Memory B cell (primary cell): ENCODE results near the gene UBA52.
A peak's percentile ranks its signal among the peaks of the same experiment; 100 is the strongest.

Source experiments
- ATAC-seq: fragments of 150-1000 bp; cut with Tn5 transposase; 2 replicates; pipeline ENCODE4 v1.10.0; 2021; ENCODE audit warnings: low read depth, mild to moderate bottlenecking, moderate library complexity
- DNase-seq, 2 donors: peaks; one replicate each; pipeline ENCODE4 v3.0.0; 2022; ENCODE audit warnings: low spot score in 2 of 2
- H3K27ac Mint-ChIP-seq: one replicate; pipeline ENCODE4 v1.8.0; 2022; ENCODE audit warnings: mild to moderate bottlenecking, moderate library complexity, mixed read lengths
- H3K27me3 Mint-ChIP-seq: one replicate; pipeline ENCODE4 v1.8.0; 2022; ENCODE audit warnings: mixed read lengths
- H3K36me3 Mint-ChIP-seq: one replicate; pipeline ENCODE4 v1.8.0; 2022; ENCODE audit warnings: mild to moderate bottlenecking, mixed read lengths
- H3K4me1 Mint-ChIP-seq: one replicate; pipeline ENCODE4 v1.8.0; 2022; ENCODE audit warnings: mixed read lengths
- H3K4me3 Mint-ChIP-seq: one replicate; pipeline ENCODE4 v1.8.0; 2022; ENCODE audit warnings: mild to moderate bottlenecking, moderate library complexity, mixed read lengths
- H3K9me3 Mint-ChIP-seq: one replicate; pipeline ENCODE4 v1.8.0; 2022; ENCODE audit warnings: mixed read lengths

Gene UBA52

DNA sequence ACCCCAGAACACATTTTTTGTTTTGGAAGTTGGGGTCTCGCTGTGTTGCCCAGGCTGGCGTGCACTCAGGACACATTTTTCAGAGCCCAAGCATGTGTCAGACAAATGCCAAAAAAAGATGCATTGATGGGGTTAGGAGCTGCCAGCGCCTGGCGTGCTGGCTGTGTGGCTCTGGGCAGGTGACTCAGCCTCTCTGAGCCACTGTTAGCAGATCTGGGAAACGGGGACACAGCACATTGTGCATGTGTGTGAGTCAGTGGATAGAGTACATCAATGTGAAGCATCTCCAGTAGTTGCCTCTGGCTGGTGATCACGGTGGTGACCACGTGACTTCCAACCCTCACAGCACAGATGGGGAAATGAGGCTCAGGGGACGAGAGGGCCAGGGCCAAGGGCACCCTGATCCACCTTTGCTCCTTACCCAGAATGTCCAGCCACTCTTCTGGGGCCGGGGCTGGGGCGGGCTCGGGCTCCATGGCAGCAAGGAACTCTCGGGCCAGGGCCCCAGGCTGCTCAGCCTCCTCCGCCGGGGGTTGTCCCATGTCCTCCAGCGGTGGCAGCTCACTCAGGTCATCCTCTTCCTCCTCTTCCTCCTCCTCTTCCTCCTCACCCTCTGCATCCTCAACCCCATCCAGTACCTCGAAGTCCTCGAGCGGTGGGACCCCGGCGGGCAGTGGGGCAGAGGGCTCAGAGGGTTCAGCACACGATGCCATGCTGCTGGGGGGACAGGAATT is 30.2 kb upstream of the UBA52 start:
- ATAC-seq = no peak
- no peak for DNase-seq
- Mint-ChIP-seq H3K9me3 (no peaks in the 10 kb centered on the region), H3K36me3 (peaks cover 10% of the 10 kb centered on the region), H3K27me3 (no peaks in the 10 kb centered on the region), H3K4me3 (no peak overlapping the region), H3K27ac (no peak overlapping the region), H3K4me1 (peaks cover 17% of the 10 kb centered on the region)

DNA sequence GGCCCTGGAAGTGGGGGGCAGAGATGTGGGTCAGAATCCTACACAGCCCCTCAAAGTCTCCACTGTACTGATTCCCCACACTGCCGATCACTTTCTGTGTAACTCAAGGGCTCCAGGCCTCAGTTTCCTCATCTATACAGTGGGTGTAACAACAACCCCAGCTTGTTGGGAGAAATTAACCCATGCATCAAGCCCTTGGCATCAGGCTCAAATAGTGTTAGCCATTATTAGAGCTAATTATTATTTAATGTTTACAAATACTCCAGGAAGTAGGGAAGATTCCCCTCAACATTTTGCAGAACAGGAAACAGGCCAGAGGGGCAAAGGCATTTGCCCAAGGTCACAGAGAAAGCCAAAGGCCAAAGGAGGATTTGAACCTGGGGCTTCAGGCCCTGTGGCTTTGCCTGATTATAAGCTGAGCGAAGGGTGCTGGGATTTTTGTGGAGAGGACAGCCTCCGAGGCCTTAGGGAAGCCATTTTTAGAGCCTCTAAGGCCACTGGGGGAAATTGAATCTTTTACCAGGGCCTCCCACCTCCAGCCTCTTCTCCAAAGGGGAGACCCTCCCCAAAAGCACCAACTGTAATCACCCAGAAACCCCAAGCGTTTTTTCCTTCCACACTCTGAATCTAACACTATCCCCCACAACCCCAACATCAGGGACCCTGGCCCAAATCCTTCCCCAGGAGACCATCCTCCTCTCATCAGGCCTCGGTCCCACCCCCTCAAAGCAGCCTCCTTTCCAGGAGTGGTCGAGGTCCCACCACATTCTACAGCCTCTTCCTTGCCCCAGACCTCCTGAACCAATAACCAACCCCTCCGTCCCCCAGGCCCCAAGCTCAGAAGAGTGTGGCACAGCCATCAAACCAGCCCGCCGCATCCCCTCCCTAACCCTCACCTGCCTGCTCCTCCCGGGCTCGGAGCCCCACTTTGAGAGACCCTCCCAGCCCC is 29.4 kb upstream of the UBA52 start:
- DNase-seq = no peak
- Mint-ChIP-seq H3K27me3 (no peaks in the 10 kb centered on the region), H3K4me3 (peak overlapping the region; percentile 85), H3K27ac (peak overlapping the region; percentile 93), H3K9me3 (no peaks in the 10 kb centered on the region), H3K36me3 (peaks cover 5% of the 10 kb centered on the region), H3K4me1 (peaks cover 17% of the 10 kb centered on the region)
- no peak for ATAC-seq

DNA sequence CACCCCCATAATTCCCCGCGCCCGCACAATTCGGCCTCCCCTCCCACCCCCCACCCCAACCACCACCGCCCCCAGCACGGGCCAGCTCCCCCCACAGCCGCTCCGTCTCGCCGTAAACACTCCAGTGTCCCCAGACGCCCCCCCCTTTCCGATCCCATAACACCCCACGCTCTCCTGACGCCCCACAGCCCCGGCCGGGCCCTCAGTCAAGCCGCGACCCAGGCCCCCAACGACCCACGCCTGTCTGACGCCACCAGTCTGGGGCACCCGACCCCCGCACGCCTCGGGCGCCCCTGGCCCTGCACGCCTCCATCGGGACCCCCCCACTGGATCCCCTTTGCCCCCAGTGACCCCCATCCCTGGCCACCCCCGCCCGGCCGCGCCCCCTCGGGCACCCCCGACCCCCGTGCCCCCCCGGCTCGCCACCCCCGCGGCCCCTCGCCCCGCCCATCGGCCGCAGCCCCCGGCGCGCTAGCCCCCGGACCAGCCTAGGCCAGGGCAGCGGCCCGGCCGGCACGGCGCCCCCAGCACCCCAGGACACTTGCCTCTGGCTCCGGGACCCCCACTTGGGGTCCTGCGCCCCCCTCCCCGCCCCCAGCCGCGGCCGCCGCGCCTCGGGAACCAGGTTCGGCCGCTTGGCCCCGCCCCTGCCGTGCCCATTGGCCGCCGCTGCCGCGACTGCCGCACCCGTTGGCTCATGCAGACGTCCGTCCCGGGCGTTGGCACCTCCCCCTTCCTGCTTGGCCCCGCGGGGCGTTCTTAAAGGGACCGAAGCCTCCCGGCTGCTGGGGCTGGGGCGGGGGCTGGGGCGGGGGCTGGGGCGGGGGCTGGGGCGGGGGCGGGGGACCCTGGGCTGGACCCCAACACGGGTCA is 28.5 kb upstream of the UBA52 start, which contains the start of gene FKBP8:
Gene FKBP8 (minus strand): TSS at position 633 of the 873 bp plus-strand sequence. CDS start 1,603 bp downstream, outside the sequence.
- Mint-ChIP-seq H3K4me3 (peak within 1 kb of the TSS; percentile 97), H3K4me1 (peaks cover 17% of the 10 kb centered on the region), H3K27me3 (no peaks in the 10 kb centered on the region), H3K36me3 (peaks cover 5% of the 10 kb centered on the region), H3K27ac (peak within 1 kb of the TSS; percentile 93), H3K9me3 (no peaks in the 10 kb centered on the region)
- DNase-seq (peak; percentile 92), ATAC-seq (peak; percentile 97)

DNA sequence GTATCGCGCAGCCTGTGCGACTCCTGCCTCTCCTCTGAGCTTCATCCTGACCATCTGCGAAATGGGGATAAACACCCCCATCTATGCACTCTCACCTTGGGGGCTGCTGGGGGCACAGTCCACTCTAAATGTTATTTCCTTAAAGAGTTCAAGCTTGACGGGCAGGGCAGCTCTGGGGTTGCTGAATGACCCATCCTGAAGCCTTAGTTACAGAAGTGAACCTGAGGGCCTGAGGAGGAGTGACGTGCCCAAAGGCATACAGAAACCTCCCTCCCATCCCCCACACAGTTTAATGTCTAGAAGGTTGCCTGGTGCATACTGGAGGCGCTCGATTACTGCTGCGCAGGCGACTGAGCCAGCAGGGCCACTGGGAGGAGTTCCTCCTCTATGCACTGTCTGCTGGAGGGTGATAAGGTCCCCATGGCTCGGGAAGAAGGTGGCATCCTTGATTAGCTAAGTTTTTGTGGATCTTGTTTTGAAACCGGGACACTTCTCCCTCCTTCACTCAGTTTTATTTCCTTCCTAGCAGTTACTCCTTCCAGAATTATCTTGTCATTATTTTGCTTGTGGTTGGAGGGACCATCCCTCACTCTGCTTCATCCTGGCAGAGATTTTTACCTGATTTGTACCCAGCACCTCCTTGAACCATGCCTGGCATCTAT is 27.7 kb upstream of the UBA52 start:
- Mint-ChIP-seq H3K36me3 (peaks cover 5% of the 10 kb centered on the region), H3K4me1 (peaks cover 17% of the 10 kb centered on the region), H3K9me3 (no peaks in the 10 kb centered on the region), H3K27ac (peak overlapping the region; percentile 93), H3K27me3 (peaks cover 1% of the 10 kb centered on the region), H3K4me3 (peak overlapping the region; percentile 97)
- DNase-seq (peak; percentile 50 to 62), ATAC-seq (peak; percentile 68)

DNA sequence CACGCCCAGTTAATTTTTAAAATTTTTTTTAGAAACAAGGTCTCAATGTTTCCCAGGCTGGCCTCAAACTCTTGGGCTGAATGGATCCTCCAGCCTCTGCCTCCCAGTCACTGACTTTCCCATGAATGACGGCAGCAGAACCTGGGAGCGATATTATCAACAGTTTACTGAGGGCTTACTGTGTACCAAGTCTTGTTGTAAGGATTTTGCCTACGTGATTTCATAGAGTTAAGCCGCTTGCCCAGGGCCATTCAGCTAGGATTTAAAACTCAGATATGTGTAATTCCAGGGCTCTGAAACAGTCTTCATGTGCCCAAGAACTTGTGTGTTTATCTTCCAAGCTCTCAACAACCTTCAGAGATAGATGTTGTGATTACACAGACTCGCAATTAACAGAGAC is 20.0 kb upstream of the UBA52 start:
- Mint-ChIP-seq H3K27me3 (peaks cover 2% of the 10 kb centered on the region), H3K27ac (no peak overlapping the region), H3K36me3 (no peaks in the 10 kb centered on the region), H3K9me3 (no peaks in the 10 kb centered on the region), H3K4me1 (no peaks in the 10 kb centered on the region), H3K4me3 (no peak overlapping the region)
- no peak for DNase-seq
- ATAC-seq = no peak

DNA sequence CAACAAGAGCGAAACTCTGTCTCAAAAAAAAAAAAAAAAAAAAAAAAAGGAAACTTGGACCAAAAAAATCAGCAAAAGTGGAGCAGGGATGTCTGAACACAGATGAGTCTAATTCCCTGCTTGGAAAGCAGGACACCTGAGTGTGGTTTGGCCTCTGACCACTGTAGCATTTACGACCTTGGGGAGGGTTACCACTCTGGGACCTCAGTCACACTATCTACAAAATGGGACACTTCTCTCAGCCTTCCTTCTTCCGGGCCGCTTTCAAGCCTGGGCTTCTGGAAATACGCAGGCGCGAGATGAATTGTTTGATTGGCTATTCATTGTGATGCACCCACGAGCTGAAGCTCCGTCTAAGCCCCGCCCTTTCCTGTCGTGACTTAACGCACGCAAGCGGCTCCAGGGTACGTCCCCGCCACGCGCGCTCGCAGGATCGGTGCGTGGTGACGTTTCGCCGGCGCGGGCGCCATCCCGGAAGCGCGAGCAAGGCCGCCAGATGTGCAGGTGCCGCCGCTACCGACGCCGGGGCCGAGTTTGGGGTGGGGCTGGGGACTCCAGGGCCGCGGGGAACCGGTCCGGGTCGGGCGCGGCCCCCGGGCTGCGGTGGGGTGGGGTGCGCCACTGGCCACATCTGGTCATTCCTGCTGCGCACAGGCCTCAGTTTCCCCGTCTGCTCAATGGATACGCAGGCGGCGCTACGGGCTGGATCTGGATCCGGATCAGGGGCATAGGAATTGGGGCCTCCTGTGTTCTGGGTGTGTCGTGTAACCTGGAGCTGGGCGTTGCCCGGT is 14.1 kb upstream of the UBA52 start, which contains the start of gene KXD1:
Gene KXD1 (plus strand): TSS at position 460 of the 791 bp plus-strand sequence. CDS start 4,187 bp downstream, outside the sequence.
- Mint-ChIP-seq H3K9me3 (no peaks in the 10 kb centered on the region), H3K36me3 (peaks cover 3% of the 10 kb centered on the region), H3K4me3 (peak within 1 kb of the TSS; percentile 90), H3K4me1 (peaks cover 20% of the 10 kb centered on the region), H3K27me3 (no peaks in the 10 kb centered on the region), H3K27ac (peak within 1 kb of the TSS; percentile 95)
- ATAC-seq = peak; percentile 97
- peak; percentile 89 to 95 for DNase-seq

DNA sequence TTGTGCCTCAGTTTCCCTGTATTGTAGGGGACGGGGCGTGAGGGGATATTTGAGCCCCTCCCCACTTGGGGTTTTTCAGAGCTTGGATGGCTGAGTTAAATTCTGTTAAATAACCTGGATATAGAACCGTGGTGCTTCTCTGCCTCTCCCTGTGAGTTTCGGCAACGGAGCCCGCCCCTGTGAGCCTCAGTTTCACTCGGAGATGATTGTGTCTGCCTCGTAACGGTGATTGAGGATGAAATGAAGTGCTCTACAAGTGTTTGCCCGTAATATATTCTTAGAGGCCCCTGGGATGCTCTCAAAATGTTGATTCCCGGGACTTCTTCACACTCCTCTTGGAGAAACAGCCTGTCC is 13.5 kb upstream of the UBA52 start:
- H3K4me1 Mint-ChIP-seq = peaks cover 20% of the 10 kb centered on the region
- peak overlapping the region; percentile 90 for H3K4me3 Mint-ChIP-seq
- no peak for DNase-seq
- H3K36me3 Mint-ChIP-seq = peaks cover 3% of the 10 kb centered on the region
- H3K9me3 Mint-ChIP-seq = no peaks in the 10 kb centered on the region
- peak overlapping the region; percentile 95 for H3K27ac Mint-ChIP-seq
- no peak for ATAC-seq
- no peaks in the 10 kb centered on the region for H3K27me3 Mint-ChIP-seq

DNA sequence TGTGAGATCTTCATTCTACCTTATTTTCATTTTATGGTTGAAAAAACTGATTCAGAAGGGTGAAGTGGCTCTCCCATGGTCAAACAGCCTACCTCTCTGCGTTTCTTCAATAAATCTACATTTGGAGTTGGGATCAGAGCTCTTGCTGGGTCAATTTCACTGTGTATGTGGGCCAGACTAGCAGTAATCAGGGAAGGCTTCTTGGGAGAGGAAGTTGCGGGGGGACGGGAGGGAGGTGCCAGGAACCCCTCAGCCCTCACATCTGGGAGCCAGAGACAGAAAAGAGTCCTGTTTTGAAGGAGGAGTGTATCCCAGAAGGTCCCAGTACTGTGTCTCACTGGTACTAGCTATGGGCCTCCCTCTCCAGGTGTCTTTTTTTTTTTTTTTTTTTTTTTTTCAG is 13.1 kb upstream of the UBA52 start:
- no peaks in the 10 kb centered on the region for H3K9me3 Mint-ChIP-seq
- peaks cover 3% of the 10 kb centered on the region for H3K36me3 Mint-ChIP-seq
- ATAC-seq (no peak), DNase-seq (no peak)
- peak overlapping the region; percentile 90 for H3K4me3 Mint-ChIP-seq
- H3K4me1 Mint-ChIP-seq = peaks cover 20% of the 10 kb centered on the region
- peak overlapping the region; percentile 95 for H3K27ac Mint-ChIP-seq
- no peaks in the 10 kb centered on the region for H3K27me3 Mint-ChIP-seq

DNA sequence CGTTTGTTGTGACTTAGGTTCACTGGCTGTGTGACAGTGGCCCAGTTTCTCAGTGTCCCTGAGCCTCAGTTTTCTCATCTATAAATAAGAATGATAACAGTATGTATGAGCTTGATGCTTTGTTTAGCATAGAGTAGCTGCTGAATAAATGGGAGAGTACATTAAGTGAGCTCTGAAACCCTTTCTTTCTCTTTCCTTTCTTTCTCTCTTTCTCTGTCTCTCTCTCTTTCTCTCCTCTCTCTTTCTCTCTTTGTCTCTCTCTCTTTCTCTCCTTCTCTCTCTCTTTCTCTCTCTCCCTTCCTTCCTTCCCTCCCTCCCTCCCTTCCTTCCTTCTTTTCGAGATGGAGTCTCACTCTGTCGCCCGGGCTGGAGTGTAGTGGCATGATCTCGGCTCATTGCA is 12.0 kb upstream of the UBA52 start:
- Mint-ChIP-seq H3K27me3 (no peaks in the 10 kb centered on the region), H3K27ac (peak overlapping the region; percentile 95), H3K36me3 (peaks cover 11% of the 10 kb centered on the region), H3K9me3 (no peaks in the 10 kb centered on the region), H3K4me3 (peak overlapping the region; percentile 2), H3K4me1 (peaks cover 20% of the 10 kb centered on the region)
- ATAC-seq (no peak), DNase-seq (no peak)

DNA sequence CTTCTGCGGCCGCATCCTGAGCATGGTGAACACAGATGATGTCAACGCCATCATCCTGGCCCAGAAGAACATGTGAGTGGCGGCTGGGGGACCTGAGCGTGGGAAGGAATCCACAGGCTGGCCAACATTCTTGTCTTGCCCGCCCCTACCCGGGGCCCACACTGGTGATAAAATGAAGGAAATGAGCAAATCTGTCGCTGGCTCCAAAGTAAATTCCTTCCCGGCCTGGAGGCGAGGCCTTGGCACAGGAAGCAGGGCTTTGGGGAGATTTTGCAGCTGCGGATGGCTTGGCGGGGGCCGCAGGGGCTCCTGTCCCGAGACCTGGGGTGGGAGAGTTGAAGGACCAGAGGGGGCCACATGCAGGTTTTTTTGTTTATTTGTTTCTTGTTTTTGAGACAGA is 9.6 kb upstream of the UBA52 start:
- Mint-ChIP-seq H3K4me1 (peaks cover 20% of the 10 kb centered on the region), H3K4me3 (no peak overlapping the region), H3K9me3 (no peaks in the 10 kb centered on the region), H3K36me3 (peaks cover 17% of the 10 kb centered on the region), H3K27ac (no peak overlapping the region), H3K27me3 (no peaks in the 10 kb centered on the region)
- DNase-seq (no peak), ATAC-seq (no peak)

DNA sequence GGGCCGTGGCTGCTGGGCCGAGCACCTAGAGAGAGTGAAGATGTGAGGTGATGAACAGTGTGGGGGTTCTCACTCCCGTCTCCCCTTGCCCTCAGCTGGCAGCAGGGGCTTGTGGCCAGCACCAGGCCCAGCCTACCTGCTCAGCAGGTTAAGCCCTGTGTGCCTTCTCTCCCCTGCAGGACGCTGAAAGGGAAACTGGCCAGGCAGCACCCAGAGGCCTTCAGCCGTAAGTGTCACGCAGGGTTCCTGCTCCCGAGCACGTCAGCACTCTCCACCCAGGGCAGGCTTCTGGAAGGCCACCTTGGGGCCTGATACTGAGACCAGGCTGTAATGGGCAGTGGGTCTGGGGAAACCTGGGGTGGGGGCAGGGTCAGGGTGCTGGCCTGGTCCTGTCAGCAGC is 4.7 kb upstream of the UBA52 start:
- DNase-seq (no peak), ATAC-seq (no peak)
- Mint-ChIP-seq H3K36me3 (peaks cover 20% of the 10 kb centered on the region), H3K27me3 (no peaks in the 10 kb centered on the region), H3K4me3 (no peak overlapping the region), H3K9me3 (no peaks in the 10 kb centered on the region), H3K27ac (no peak overlapping the region), H3K4me1 (peaks cover 3% of the 10 kb centered on the region)

DNA sequence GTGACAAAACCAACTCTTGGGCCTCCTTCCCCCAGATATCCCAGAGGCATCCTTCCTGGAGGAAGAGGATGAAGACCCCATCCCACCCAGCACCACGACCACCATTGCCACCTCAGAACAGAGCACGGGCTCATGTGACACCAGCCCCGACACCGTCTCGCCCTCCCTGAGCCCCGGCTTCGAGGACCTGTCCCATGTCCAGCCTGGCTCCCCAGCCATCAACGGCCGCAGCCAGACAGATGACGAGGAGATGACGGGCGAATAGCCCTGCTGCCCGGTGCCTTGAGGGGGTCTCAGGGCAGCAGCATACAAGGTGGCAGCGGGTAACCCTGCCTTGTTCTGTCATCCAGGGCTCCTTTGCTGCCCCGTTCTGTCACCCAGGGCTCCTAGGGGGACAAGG is 3.3 kb upstream of the UBA52 start:
- ATAC-seq = no peak
- no peaks in the 10 kb centered on the region for H3K9me3 Mint-ChIP-seq
- no peak for DNase-seq
- H3K27me3 Mint-ChIP-seq = no peaks in the 10 kb centered on the region
- H3K27ac Mint-ChIP-seq = no peak overlapping the region
- peaks cover 20% of the 10 kb centered on the region for H3K36me3 Mint-ChIP-seq
- no peak overlapping the region for H3K4me3 Mint-ChIP-seq
- peaks cover 13% of the 10 kb centered on the region for H3K4me1 Mint-ChIP-seq
